Natural killer cell (primary cell): Measurements from ENCODE around the gene PLAC8. TPM values are rescaled to one million over a fixed set of nuclear protein-coding genes. Genes with fewer than 3 reads are reported as not detected.
A peak's percentile ranks its signal among the peaks of the same experiment; 100 is the strongest.

ENCODE experiments used
- ATAC-seq, 3 donors: fragments of 150-1000 bp in 2 of 3; fragments of 200-7000 bp in 1 of 3; cut with Tn5 transposase; 1 replicate in 1 of 3; 2 replicates in 2 of 3; pipeline ENCODE4 v1.10.0; 2021; ENCODE audit warnings: mild to moderate bottlenecking in 2 of 3, moderate library complexity in 2 of 3
- DNase-seq, 2 donors: peaks; one replicate each; pipeline versions ENCODE4 v3.0.0 to v3.0.0-alpha.2; 2013 to 2021; ENCODE audit warnings: mixed read lengths in 1 of 2
- H3K27ac ChIP-seq: one replicate; pipeline ENCODE4 v1.5.1; 2013; ENCODE audit warnings: mild to moderate bottlenecking, low read length
- H3K27me3 ChIP-seq: one replicate; pipeline ENCODE4 v1.6.1; 2013; ENCODE audit warnings: low read length; ENCODE audit not compliant: control insufficient read depth, insufficient read depth
- H3K36me3 ChIP-seq: one replicate; pipeline ENCODE4 v1.6.1; 2013; ENCODE audit warnings: low read length; ENCODE audit not compliant: control insufficient read depth, insufficient read depth
- H3K4me1 ChIP-seq: one replicate; pipeline ENCODE4 v1.6.1; 2013; ENCODE audit warnings: low read length; ENCODE audit not compliant: control insufficient read depth, insufficient read depth
- H3K4me3 ChIP-seq: one replicate; pipeline ENCODE4 v1.5.1; 2013; ENCODE audit warnings: low read length
- H3K9me3 ChIP-seq: one replicate; pipeline ENCODE4 v1.6.1; 2013; ENCODE audit warnings: low read length; ENCODE audit not compliant: control insufficient read depth, insufficient read depth
- H3K27ac Mint-ChIP-seq, 2 donors: one replicate each; pipeline ENCODE4 v1.8.0; 2022; ENCODE audit warnings: mild to moderate bottlenecking in 2 of 2, mixed read lengths in 2 of 2, moderate library complexity in 1 of 2
- H3K27me3 Mint-ChIP-seq, 2 donors: one replicate each; pipeline ENCODE4 v1.8.0; 2022; ENCODE audit warnings: low read depth in 2 of 2, mixed read lengths in 2 of 2
- H3K36me3 Mint-ChIP-seq: one replicate; pipeline ENCODE4 v1.8.0; 2022; ENCODE audit warnings: mixed read lengths
- H3K4me1 Mint-ChIP-seq, 2 donors: one replicate each; pipeline ENCODE4 v1.8.0; 2022; ENCODE audit warnings: mixed read lengths in 2 of 2
- H3K4me3 Mint-ChIP-seq: one replicate; pipeline ENCODE4 v1.8.0; 2022; ENCODE audit warnings: mild to moderate bottlenecking, moderate library complexity, mixed read lengths
- H3K9me3 Mint-ChIP-seq, 2 donors: one replicate each; pipeline ENCODE4 v1.8.0; 2022; ENCODE audit warnings: mixed read lengths in 2 of 2
- CTCF ChIP-seq: fragments of 200-600 bp; IDR thresholded peaks from one replicate; pipeline ENCODE4 v1.8.0; 2022; ENCODE audit warnings: antibody characterized with exemption
- WGBS: methylation state at CpG from one replicate; pipeline ENCODE4 v1.1.7; 2013; ENCODE audit warnings: missing lambda C conversion rate; ENCODE audit not compliant: insufficient coverage; 5-methylcytosine and 5-hydroxymethylcytosine counted together
- intact Hi-C: fragments of 100-400 bp; cut with micrococcal nuclease; formaldehyde crosslinking; loops from one replicate; pipeline ENCODE4 v1.14.2; 2022
- total RNA-seq, 4 donors: library from RNA; stranded (reverse); fragments of 120-200 nt in 1 of 4; gene quantifications; one replicate each; pipeline versions ENCODE4 v1.2.3 to v1.2.4, GENCODE V29; 2013 to 2022

PLAC8 gene
- total RNA-seq, 3 donors from 2014 or later (not counting 1 experiment from before 2014, with no cell fraction given), result 684 to 889 (median 821) TPM

- peak; percentile 18 to 25 (median 18) for ATAC-seq
- Mint-ChIP-seq H3K9me3 (peaks cover 4 to 5% of the 10 kb centered on the region in 2 donors), H3K27me3 (no peaks in the 10 kb centered on the region), H3K27ac (peak overlapping the region; percentile 87 to 95), H3K36me3 (peaks cover 6% of the 10 kb centered on the region), H3K4me3 (peak overlapping the region; percentile 72), H3K4me1 (peaks cover 53 to 61% of the 10 kb centered on the region in 2 donors)
- intact Hi-C loops, result loop anchor here (1.0 to 10.0 kb wide), 3 partner anchors 29 to 73 kb away; no protein-coding TSS in a partner anchor
- H3K36me3 ChIP-seq, result no peaks in the 10 kb centered on the region
- peaks cover 34% of the 10 kb centered on the region for H3K4me1 ChIP-seq
- no peak for TF ChIP-seq CTCF
- H3K9me3 ChIP-seq, result no peaks in the 10 kb centered on the region
- WGBS, result 72% methylated on average over 2 of the region's 3 CpGs
- no peak for DNase-seq
- no peaks in the 10 kb centered on the region for H3K27me3 ChIP-seq
- H3K27ac ChIP-seq, result peak overlapping the region; percentile 77
- no peak overlapping the region for H3K4me3 ChIP-seq
Observed at GRCh38 chr4:83139514-83140156, 25.1 kb upstream of the PLAC8 start.

GRCh38 chr4:83138946-83139345, 24.4 kb upstream of the PLAC8 start:
- H3K4me3 Mint-ChIP-seq, result peak overlapping the region; percentile 72
- no peak for TF ChIP-seq CTCF
- Histone ChIP-seq H3K36me3 (no peaks in the 10 kb centered on the region), H3K4me3 (no peak overlapping the region), H3K4me1 (peaks cover 34% of the 10 kb centered on the region), H3K27me3 (no peaks in the 10 kb centered on the region), H3K27ac (peak overlapping the region; percentile 77), H3K9me3 (no peaks in the 10 kb centered on the region)
- peaks cover 4 to 5% of the 10 kb centered on the region in 2 donors for H3K9me3 Mint-ChIP-seq
- H3K36me3 Mint-ChIP-seq, result peaks cover 6% of the 10 kb centered on the region
- H3K27ac Mint-ChIP-seq, result peak overlapping the region; percentile 87 to 95
- peaks cover 53 to 61% of the 10 kb centered on the region in 2 donors for H3K4me1 Mint-ChIP-seq
- peak; percentile 59 to 60 for DNase-seq
- no peaks in the 10 kb centered on the region for H3K27me3 Mint-ChIP-seq
- intact Hi-C loops, result loop anchor here (1.0 to 10.0 kb wide), 3 partner anchors 28 to 73 kb away; no protein-coding TSS in a partner anchor
- WGBS, result 9% methylated on average over 4 of the region's 4 CpGs
- peak; percentile 91 to 99 (median 92) for ATAC-seq

- Histone ChIP-seq H3K4me1 (peaks cover 6% of the 10 kb centered on the region), H3K27ac (no peak overlapping the region)
- ATAC-seq, result no peak
Observed at GRCh38 chr4:83132065-83132464, 17.5 kb upstream of the PLAC8 start.

More at GRCh38 chr4:83132065-83132464, 17.5 kb upstream of the PLAC8 start:
- no peak for DNase-seq
- Mint-ChIP-seq H3K4me3 (no peak overlapping the region), H3K27ac (no peak overlapping the region), H3K9me3 (peaks cover 0 to 2% of the 10 kb centered on the region in 2 donors), H3K27me3 (no peaks in the 10 kb centered on the region), H3K36me3 (peaks cover 6% of the 10 kb centered on the region), H3K4me1 (peaks cover 13 to 25% of the 10 kb centered on the region in 2 donors)
- Histone ChIP-seq H3K27me3 (no peaks in the 10 kb centered on the region), H3K36me3 (no peaks in the 10 kb centered on the region), H3K4me3 (no peak overlapping the region), H3K9me3 (no peaks in the 10 kb centered on the region)
- no peak for TF ChIP-seq CTCF
- intact Hi-C loops, result loop anchor here (10.0 kb wide), 1 partner anchor 47 kb away; no protein-coding TSS in a partner anchor
- 69% methylated on average over 1 of the region's 1 CpG for WGBS
